ENCODE data around the gene B4GALNT4. TPM values are rescaled to one million over a fixed set of nuclear protein-coding genes. Genes with fewer than 3 reads are reported as not detected.
A peak's percentile ranks its signal among the peaks of the same experiment; 100 is the strongest.

The B4GALNT4 gene
- total RNA-seq, 1 donor from 2014 or later, result 39.1 TPM

- Mint-ChIP-seq H3K4me1 (ENCODE audit: low read depth) (peaks cover 20% of the 10 kb centered on the region), H3K27ac (ENCODE audit: unreplicated experiment) (no peak overlapping the region), H3K27me3 (ENCODE audit: low read depth) (peaks cover 4% of the 10 kb centered on the region), H3K36me3 (ENCODE audit: low read depth) (no peaks in the 10 kb centered on the region), H3K9me3 (ENCODE audit: low read depth) (no peaks in the 10 kb centered on the region), H3K4me3 (ENCODE audit: unreplicated experiment) (peak overlapping the region; percentile 81)
- TF ChIP-seq CTCF (IDR thresholded peaks at IDR 0.05), result peak; percentile 13
- no peak for DNase-seq (ENCODE audit: low spot score)
Measured at GRCh38 chr11:367956-368413, 1.3 kb upstream of the B4GALNT4 start.

- H3K27me3 Mint-ChIP-seq (ENCODE audit: low read depth), result peaks cover 4% of the 10 kb centered on the region
- no peaks in the 10 kb centered on the region for H3K9me3 Mint-ChIP-seq (ENCODE audit: low read depth)
- DNase-seq (ENCODE audit: low spot score), result peak; percentile 94
- peaks cover 20% of the 10 kb centered on the region for H3K4me1 Mint-ChIP-seq (ENCODE audit: low read depth)
- no peak overlapping the region for H3K27ac Mint-ChIP-seq (ENCODE audit: unreplicated experiment)
- no peaks in the 10 kb centered on the region for H3K36me3 Mint-ChIP-seq (ENCODE audit: low read depth)
- H3K4me3 Mint-ChIP-seq (ENCODE audit: unreplicated experiment), result peak overlapping the region; percentile 81
- no peak for TF ChIP-seq CTCF (IDR thresholded peaks at IDR 0.05)
Measured at GRCh38 chr11:368414-369335, 624 bp upstream of the B4GALNT4 start.

GRCh38 chr11:370070-370941 is 1.0 kb downstream of the B4GALNT4 start:
- Mint-ChIP-seq H3K27ac (ENCODE audit: unreplicated experiment) (no peak overlapping the region), H3K9me3 (ENCODE audit: low read depth) (no peaks in the 10 kb centered on the region), H3K4me3 (ENCODE audit: unreplicated experiment) (peak overlapping the region; percentile 71), H3K4me1 (ENCODE audit: low read depth) (peaks cover 20% of the 10 kb centered on the region), H3K27me3 (ENCODE audit: low read depth) (peaks cover 4% of the 10 kb centered on the region), H3K36me3 (ENCODE audit: low read depth) (no peaks in the 10 kb centered on the region)
- no peak for TF ChIP-seq CTCF (IDR thresholded peaks at IDR 0.05)
- DNase-seq (ENCODE audit: low spot score), result peak; percentile 77

GRCh38 chr11:371051-371450 is 1.8 kb downstream of the B4GALNT4 start:
- Mint-ChIP-seq H3K27ac (ENCODE audit: unreplicated experiment) (no peak overlapping the region), H3K4me1 (ENCODE audit: low read depth) (peaks cover 20% of the 10 kb centered on the region), H3K27me3 (ENCODE audit: low read depth) (peaks cover 4% of the 10 kb centered on the region), H3K9me3 (ENCODE audit: low read depth) (no peaks in the 10 kb centered on the region), H3K4me3 (ENCODE audit: unreplicated experiment) (peak overlapping the region; percentile 71), H3K36me3 (ENCODE audit: low read depth) (no peaks in the 10 kb centered on the region)
- no peak for TF ChIP-seq CTCF (IDR thresholded peaks at IDR 0.05)
- peak; percentile 88 for DNase-seq (ENCODE audit: low spot score)
